Esophagus squamous epithelium (tissue), 5 donors: Measurements from ENCODE around the gene OVCA2. TPM values are rescaled to one million over a fixed set of nuclear protein-coding genes. Genes with fewer than 3 reads are reported as not detected.

Source experiments
- DNase-seq: peaks from one replicate; lab custom pipeline; 2025; lab: John Stamatoyannopoulos, UW
- H3K27ac ChIP-seq, 4 donors: fragments of 200-600 bp; sonication (generic); one replicate each; pipeline ENCODE4 v1.5.1; 2016 to 2019; ENCODE audit warnings: mild to moderate bottlenecking in 1 of 4
- H3K27me3 ChIP-seq, 4 donors: fragments of 200-600 bp; sonication (generic); 1 replicate in 3 of 4; 2 replicates in 1 of 4; pipeline versions ENCODE4 v1.5.1 to v1.6.0; 2017 to 2021; ENCODE audit warnings: antibody characterized with exemption in 1 of 4
- H3K36me3 ChIP-seq, 3 donors: fragments of 200-600 bp; sonication (generic); one replicate each; pipeline ENCODE4 v1.5.1; 2016 to 2019
- H3K4me1 ChIP-seq, 3 donors: fragments of 200-600 bp; sonication (generic); one replicate each; pipeline ENCODE4 v1.5.1; 2017 to 2019
- H3K4me3 ChIP-seq, 4 donors: fragments of 200-600 bp; sonication (generic); 1 replicate in 3 of 4; 2 replicates in 1 of 4; pipeline ENCODE4 v1.5.1; 2016 to 2019; ENCODE audit warnings: mild to moderate bottlenecking in 2 of 4, moderate library complexity in 1 of 4
- H3K9me3 ChIP-seq, 3 donors: fragments of 200-600 bp; sonication (generic); one replicate each; pipeline ENCODE4 v1.5.1; 2016 to 2019
- POLR2A ChIP-seq, 4 donors: fragments of 450-650 bp; IDR thresholded peaks; one replicate each; pipeline ENCODE4 v1.6.1; 2017; ENCODE audit warnings: antibody characterized with exemption in 4 of 4, mild to moderate bottlenecking in 4 of 4, moderate library complexity in 3 of 4
- WGBS, 2 donors: methylation state at CpG; one replicate each; pipeline ENCODE4 v1.1.5; 2018; 5-methylcytosine and 5-hydroxymethylcytosine counted together
- intact Hi-C: fragments of 100-400 bp; cut with DNase I; formaldehyde crosslinking; loops from one replicate; pipeline ENCODE4 v1.15.0; 2022
- total RNA-seq, 4 donors: library from RNA; depleted of rRNA; stranded (reverse); fragments of >200 nt; gene quantifications; one replicate each; pipeline ENCODE4 v1.1.0, GENCODE V29; 2016
- TF ChIP-seq, protein P1 (sequence below), 6 experiments: fragments of 450-650 bp in 4 of 6; fragments of 200-600 bp in 2 of 6; sonication (generic) in 2 of 6; IDR thresholded peaks; one replicate each; pipeline ENCODE4 v1.5.1; 2016 to 2019; ENCODE audit warnings: antibody characterized with exemption in 6 of 6, mild to moderate bottlenecking in 4 of 6, moderate library complexity in 4 of 6
- donor health status: DM: yes; HTN: yes; CAD: no.

Gene OVCA2
- total RNA-seq, 4 donors from 2014 or later: 42.3 to 70.5 (median 53.2) TPM

DNA sequence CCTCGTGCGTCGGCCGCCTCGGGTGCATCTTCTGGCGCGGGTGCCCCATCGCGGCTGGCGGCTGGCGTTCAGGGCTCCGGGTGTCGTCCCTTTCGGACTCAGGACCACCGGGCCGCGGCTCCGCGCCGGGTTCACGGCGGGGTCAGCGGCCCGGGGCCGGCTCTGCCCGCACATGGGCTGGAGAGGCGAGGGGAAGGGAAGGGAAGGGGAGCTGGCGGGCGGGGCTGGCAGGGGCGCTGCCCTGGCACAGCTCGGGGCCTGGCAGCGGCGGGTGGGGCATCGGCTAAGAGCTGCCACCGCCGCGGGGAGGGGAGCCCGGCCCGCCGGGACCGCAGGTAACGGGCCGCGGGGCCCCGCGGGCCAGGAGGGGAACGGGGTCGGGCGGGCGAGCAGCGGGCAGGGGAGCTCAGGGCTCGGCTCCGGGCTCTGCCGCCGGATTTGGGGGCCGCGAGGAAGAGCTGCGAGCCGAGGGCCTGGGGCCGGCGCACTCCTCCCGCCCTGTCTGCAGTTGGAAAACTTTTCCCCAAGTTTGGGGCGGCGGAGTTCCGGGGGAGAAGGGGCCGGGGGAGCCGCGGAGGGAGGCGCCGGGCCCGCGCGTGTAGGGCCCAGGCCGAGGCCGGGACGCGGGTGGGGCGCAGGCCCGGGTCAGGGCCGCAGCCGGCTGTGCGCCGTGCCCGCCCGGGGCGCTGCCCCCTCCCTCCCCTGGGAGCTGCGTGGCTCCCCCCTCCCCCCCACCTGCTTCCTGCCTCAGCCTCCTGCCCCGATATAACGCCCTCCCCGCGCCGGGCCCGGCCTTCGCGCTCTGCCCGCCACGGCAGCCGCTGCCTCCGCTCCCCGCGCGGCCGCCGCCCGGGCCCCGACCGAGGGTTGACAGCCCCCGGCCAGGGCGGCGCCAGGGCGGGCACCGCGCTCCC, 13.7 kb downstream of the OVCA2 start:
- H3K9me3 ChIP-seq: no peaks in the 10 kb centered on the region
- peak overlapping the region; percentile 48 to 74 (median 60) for H3K4me3 ChIP-seq
- peaks cover 50 to 89% (median 62%) of the 10 kb centered on the region in 3 donors for H3K4me1 ChIP-seq
- H3K36me3 ChIP-seq: peaks cover 0 to 19% (median 0%) of the 10 kb centered on the region in 3 donors
- peaks cover 0 to 80% (median 7%) of the 10 kb centered on the region in 4 donors for H3K27me3 ChIP-seq
- 0 to 12% methylated on average over 5 to 7 of the region's 113 CpGs for WGBS, 2 donors
- intact Hi-C loops: loop anchor here (5.0 kb wide), 1 partner anchor 187 kb away; no protein-coding TSS in a partner anchor
- DNase-seq: no peak
- no peak for TF ChIP-seq POLR2A (IDR thresholded peaks at IDR 0.05)
- TF ChIP-seq, protein P1, sequence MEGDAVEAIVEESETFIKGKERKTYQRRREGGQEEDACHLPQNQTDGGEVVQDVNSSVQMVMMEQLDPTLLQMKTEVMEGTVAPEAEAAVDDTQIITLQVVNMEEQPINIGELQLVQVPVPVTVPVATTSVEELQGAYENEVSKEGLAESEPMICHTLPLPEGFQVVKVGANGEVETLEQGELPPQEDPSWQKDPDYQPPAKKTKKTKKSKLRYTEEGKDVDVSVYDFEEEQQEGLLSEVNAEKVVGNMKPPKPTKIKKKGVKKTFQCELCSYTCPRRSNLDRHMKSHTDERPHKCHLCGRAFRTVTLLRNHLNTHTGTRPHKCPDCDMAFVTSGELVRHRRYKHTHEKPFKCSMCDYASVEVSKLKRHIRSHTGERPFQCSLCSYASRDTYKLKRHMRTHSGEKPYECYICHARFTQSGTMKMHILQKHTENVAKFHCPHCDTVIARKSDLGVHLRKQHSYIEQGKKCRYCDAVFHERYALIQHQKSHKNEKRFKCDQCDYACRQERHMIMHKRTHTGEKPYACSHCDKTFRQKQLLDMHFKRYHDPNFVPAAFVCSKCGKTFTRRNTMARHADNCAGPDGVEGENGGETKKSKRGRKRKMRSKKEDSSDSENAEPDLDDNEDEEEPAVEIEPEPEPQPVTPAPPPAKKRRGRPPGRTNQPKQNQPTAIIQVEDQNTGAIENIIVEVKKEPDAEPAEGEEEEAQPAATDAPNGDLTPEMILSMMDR (IDR thresholded peaks at IDR 0.05): no peak
- peak overlapping the region; percentile 77 to 93 (median 90) for H3K27ac ChIP-seq

DNA sequence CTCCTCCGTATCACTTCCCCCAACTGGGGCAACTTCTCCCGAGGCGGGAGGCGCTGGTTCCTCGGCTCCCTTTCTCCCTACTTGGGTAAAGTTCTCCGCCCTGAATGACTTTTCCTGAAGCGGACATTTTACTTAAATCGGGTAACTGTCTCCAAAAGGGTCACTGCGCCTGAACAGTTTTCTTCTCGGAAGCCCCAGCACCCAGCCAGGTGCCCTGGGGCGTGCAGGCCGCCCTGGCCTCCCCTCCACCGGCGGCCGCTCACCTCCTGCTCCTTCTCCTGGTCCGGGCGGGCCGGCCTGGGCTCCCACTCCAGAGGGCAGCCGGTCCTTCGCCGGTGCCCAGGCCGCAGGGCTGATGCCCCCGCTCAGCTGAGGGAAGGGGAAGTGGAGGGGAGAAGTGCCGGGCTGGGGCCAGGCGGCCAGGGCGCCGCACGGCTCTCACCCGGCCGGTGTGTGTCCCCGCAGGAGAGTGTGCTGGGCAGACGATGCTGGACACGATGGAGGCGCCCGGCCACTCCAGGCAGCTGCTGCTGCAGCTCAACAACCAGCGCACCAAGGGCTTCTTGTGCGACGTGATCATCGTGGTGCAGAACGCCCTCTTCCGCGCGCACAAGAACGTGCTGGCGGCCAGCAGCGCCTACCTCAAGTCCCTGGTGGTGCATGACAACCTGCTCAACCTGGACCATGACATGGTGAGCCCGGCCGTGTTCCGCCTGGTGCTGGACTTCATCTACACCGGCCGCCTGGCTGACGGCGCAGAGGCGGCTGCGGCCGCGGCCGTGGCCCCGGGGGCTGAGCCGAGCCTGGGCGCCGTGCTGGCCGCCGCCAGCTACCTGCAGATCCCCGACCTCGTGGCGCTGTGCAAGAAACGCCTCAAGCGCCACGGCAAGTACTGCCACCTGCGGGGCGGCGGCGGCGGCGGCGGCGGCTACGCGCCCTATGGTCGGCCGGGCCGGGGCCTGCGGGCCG, 14.7 kb downstream of the OVCA2 start:
- H3K27ac ChIP-seq: peak overlapping the region; percentile 77 to 93 (median 90)
- no peak for TF ChIP-seq POLR2A (IDR thresholded peaks at IDR 0.05)
- TF ChIP-seq, protein P1 (IDR thresholded peaks at IDR 0.05): peak in 2 of 6 experiments; percentile 29 to 38
- DNase-seq: no peak
- no peaks in the 10 kb centered on the region for H3K9me3 ChIP-seq
- peak overlapping the region; percentile 48 to 74 (median 60) for H3K4me3 ChIP-seq
- intact Hi-C loops: loop anchor here (5.0 kb wide), 1 partner anchor 186 kb away; no protein-coding TSS in a partner anchor
- H3K27me3 ChIP-seq: peaks cover 0 to 71% (median 7%) of the 10 kb centered on the region in 4 donors
- WGBS, 2 donors: 44 to 48% methylated on average over 5 to 43 of the region's 85 CpGs
- H3K4me1 ChIP-seq: peaks cover 47 to 89% (median 53%) of the 10 kb centered on the region in 3 donors
- peaks cover 0 to 28% (median 0%) of the 10 kb centered on the region in 3 donors for H3K36me3 ChIP-seq

DNA sequence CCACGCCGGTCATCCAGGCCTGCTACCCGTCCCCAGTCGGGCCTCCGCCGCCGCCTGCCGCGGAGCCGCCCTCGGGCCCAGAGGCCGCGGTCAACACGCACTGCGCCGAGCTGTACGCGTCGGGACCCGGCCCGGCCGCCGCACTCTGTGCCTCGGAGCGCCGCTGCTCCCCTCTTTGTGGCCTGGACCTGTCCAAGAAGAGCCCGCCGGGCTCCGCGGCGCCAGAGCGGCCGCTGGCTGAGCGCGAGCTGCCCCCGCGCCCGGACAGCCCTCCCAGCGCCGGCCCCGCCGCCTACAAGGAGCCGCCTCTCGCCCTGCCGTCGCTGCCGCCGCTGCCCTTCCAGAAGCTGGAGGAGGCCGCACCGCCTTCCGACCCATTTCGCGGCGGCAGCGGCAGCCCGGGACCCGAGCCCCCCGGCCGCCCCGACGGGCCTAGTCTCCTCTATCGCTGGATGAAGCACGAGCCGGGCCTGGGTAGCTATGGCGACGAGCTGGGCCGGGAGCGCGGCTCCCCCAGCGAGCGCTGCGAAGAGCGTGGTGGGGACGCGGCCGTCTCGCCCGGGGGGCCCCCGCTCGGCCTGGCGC, 15.4 kb downstream of the OVCA2 start:
- TF ChIP-seq POLR2A (IDR thresholded peaks at IDR 0.05): no peak
- TF ChIP-seq, protein P1 (IDR thresholded peaks at IDR 0.05): no peak
- WGBS, 2 donors: no CpG with 5 or more reads among the region's 81 CpGs
- Histone ChIP-seq H3K4me3 (peak overlapping the region; percentile 48 to 74 (median 60)), H3K4me1 (peaks cover 47 to 91% (median 53%) of the 10 kb centered on the region in 3 donors), H3K36me3 (peaks cover 0 to 36% (median 0%) of the 10 kb centered on the region in 3 donors), H3K27ac (peak overlapping the region; percentile 62 to 93 (median 90)), H3K9me3 (no peaks in the 10 kb centered on the region), H3K27me3 (peaks cover 0 to 64% (median 7%) of the 10 kb centered on the region in 4 donors)
- DNase-seq: no peak
- intact Hi-C loops: loop anchor here (5.0 kb wide), 1 partner anchor 185 kb away; no protein-coding TSS in a partner anchor

DNA sequence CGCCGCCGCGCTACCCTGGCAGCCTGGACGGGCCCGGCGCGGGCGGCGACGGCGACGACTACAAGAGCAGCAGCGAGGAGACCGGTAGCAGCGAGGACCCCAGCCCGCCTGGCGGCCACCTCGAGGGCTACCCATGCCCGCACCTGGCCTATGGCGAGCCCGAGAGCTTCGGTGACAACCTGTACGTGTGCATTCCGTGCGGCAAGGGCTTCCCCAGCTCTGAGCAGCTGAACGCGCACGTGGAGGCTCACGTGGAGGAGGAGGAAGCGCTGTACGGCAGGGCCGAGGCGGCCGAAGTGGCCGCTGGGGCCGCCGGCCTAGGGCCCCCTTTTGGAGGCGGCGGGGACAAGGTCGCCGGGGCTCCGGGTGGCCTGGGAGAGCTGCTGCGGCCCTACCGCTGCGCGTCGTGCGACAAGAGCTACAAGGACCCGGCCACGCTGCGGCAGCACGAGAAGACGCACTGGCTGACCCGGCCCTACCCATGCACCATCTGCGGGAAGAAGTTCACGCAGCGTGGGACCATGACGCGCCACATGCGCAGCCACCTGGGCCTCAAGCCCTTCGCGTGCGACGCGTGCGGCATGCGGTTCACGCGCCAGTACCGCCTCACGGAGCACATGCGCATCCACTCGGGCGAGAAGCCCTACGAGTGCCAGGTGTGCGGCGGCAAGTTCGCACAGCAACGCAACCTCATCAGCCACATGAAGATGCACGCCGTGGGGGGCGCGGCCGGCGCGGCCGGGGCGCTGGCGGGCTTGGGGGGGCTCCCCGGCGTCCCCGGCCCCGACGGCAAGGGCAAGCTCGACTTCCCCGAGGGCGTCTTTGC, 16.2 kb downstream of the OVCA2 start:
- DNase-seq: no peak
- H3K4me3 ChIP-seq: peak overlapping the region; percentile 48 to 74 (median 60)

More for the DNA sequence above, 16.2 kb downstream of the OVCA2 start:
- H3K27me3 ChIP-seq: peaks cover 0 to 63% (median 7%) of the 10 kb centered on the region in 4 donors
- H3K36me3 ChIP-seq: peaks cover 0 to 43% (median 0%) of the 10 kb centered on the region in 3 donors
- H3K9me3 ChIP-seq: no peaks in the 10 kb centered on the region
- intact Hi-C loops: loop anchor here (5.0 kb wide), 1 partner anchor 184 kb away; no protein-coding TSS in a partner anchor
- no peak for TF ChIP-seq POLR2A (IDR thresholded peaks at IDR 0.05)
- TF ChIP-seq, protein P1 (IDR thresholded peaks at IDR 0.05): no peak
- peaks cover 53 to 98% (median 59%) of the 10 kb centered on the region in 3 donors for H3K4me1 ChIP-seq
- WGBS, 2 donors: 53% methylated on average over 27 of the region's 98 CpGs; no CpG with 5 or more reads in 1 of the 2 donors
- H3K27ac ChIP-seq: peak overlapping the region; percentile 62 to 93 (median 90)
